PFSK-1 (cell line): ENCODE measurements around the gene ERGIC1.

Experiments used
- FOXP2 ChIP-seq: optimal IDR thresholded peaks from 2 replicates; pipeline ENCODE3; 2011; ENCODE audit warnings: borderline replicate concordance, control low read depth, inconsistent platforms; ENCODE audit not compliant: insufficient read depth; ENCODE audit errors: extremely low read length, extremely low read depth
- POLR2AphosphoS5 ChIP-seq: IDR thresholded peaks from 2 replicates; pipeline ENCODE4 v1.6.1; 2012; ENCODE audit warnings: low read depth, mild to moderate bottlenecking, control low read depth, low read length, moderate library complexity
- REST ChIP-seq, 2 experiments: IDR thresholded peaks; 2 replicates each; pipeline versions ENCODE4 v1.6.1 to v1.8.0; 2011 to 2012; ENCODE audit warnings: low read depth in 2 of 2, low read length in 2 of 2, control low read depth in 1 of 2, inconsistent platforms in 1 of 2, mild to moderate bottlenecking in 1 of 2, moderate library complexity in 1 of 2; ENCODE audit not compliant: insufficient read depth in 1 of 2
- SIN3A ChIP-seq: IDR thresholded peaks from 2 replicates; pipeline ENCODE4 v1.6.1; 2012; ENCODE audit warnings: mild to moderate bottlenecking, low read length, moderate library complexity, borderline replicate concordance; ENCODE audit not compliant: insufficient read depth
- TAF1 ChIP-seq: IDR thresholded peaks from 2 replicates; pipeline ENCODE4 v1.6.1; 2012; ENCODE audit warnings: low read length, control low read depth, borderline replicate concordance; ENCODE audit not compliant: insufficient read depth

The ERGIC1 gene

GRCh38 chr5:172791286-172791685 lies 42.8 kb upstream of the ERGIC1 start:
- TF ChIP-seq TAF1 (no peak), FOXP2 (no peak), SIN3A (no peak), REST (IDR thresholded peaks at IDR 0.05; ENCODE audit: insufficient read depth in 1 of 2, low read depth in 2 of 2, low read length in 2 of 2) (no peak), POLR2AphosphoS5 (no peak)

- TF ChIP-seq FOXP2 (no peak), POLR2AphosphoS5 (no peak), SIN3A (no peak), REST (IDR thresholded peaks at IDR 0.05; ENCODE audit: insufficient read depth in 1 of 2, low read depth in 2 of 2, low read length in 2 of 2) (no peak), TAF1 (no peak)
These were observed 42.2 kb upstream of the ERGIC1 start for GRCh38 chr5:172791726-172792445.

- TF ChIP-seq TAF1, result no peak
- no peak for TF ChIP-seq POLR2AphosphoS5
- no peak for TF ChIP-seq REST (IDR thresholded peaks at IDR 0.05; ENCODE audit: insufficient read depth in 1 of 2, low read depth in 2 of 2, low read length in 2 of 2)
- no peak for TF ChIP-seq FOXP2
- TF ChIP-seq SIN3A, result no peak
These were observed 41.1 kb upstream of the ERGIC1 start for GRCh38 chr5:172792701-172793570.

- TF ChIP-seq TAF1 (no peak), SIN3A (no peak), REST (IDR thresholded peaks at IDR 0.05; ENCODE audit: insufficient read depth in 1 of 2, low read depth in 2 of 2, low read length in 2 of 2) (no peak), POLR2AphosphoS5 (no peak), FOXP2 (no peak)
These were observed 40.2 kb upstream of the ERGIC1 start for GRCh38 chr5:172793577-172794488.
